Measurements from ENCODE around the gene MGAT4B. TPM values are rescaled to one million over a fixed set of nuclear protein-coding genes. Genes with fewer than 3 reads are reported as not detected.

Gene MGAT4B
- total and polyA plus RNA-seq, 2 of the 4 experiments (the other 2 are of a cell fraction) = 73.7 to 155 TPM

GRCh38 chr5:179817470-179817840, 10.8 kb upstream of the MGAT4B start:
- TF ChIP-seq BHLHE40 (IDR thresholded peaks at IDR 0.05; ENCODE audit: low read depth, low read length) (no peak), USF2 (IDR thresholded peaks at IDR 0.05; ENCODE audit: low read depth, low read length) (no peak), MAZ (IDR thresholded peaks at IDR 0.05; ENCODE audit: borderline replicate concordance, low read depth, low read length) (no peak), NFE2L2 (IDR thresholded peaks at IDR 0.05; ENCODE audit: low read depth, low read length) (no peak), FOS (IDR thresholded peaks at IDR 0.05; ENCODE audit: low read depth, low read length) (no peak), RCOR1 (IDR thresholded peaks at IDR 0.05; ENCODE audit: insufficient replicate concordance, low read length) (no peak), CEBPB (IDR thresholded peaks at IDR 0.05; ENCODE audit: low read depth, low read length) (no peak)
- dilution Hi-C loops (cut with HindIII; ENCODE audit: low sequenced_read_pairs, unreplicated experiment) = no loop called here
- intact Hi-C loops (cut with micrococcal nuclease) = no loop called here
- no TSS peak for BruUV-seq (replicated peaks)
- Histone ChIP-seq H4K5ac (ENCODE audit: low read depth, low read length) (no peak overlapping the region), H4K20me1 (ENCODE audit: insufficient read depth, low read length) (peaks cover 18% of the 10 kb centered on the region), H2BK15ac (ENCODE audit: low read depth, low read length) (no peak overlapping the region; the same call in 2 of the 3 replicates), H3K4me2 (ENCODE audit: low read depth, low read length) (no peak overlapping the region), H3K56ac (ENCODE audit: extremely low read depth, insufficient read depth, low read length) (no peak overlapping the region), H3K9me1 (ENCODE audit: insufficient read depth, low read length) (peaks cover 23% of the 10 kb centered on the region), H3K9me3 (ENCODE audit: control insufficient read depth, insufficient read depth, low read length) (no peaks in the 10 kb centered on the region), H4K91ac (ENCODE audit: insufficient read depth, low read depth, low read length) (no peak overlapping the region), H3K4me1 (ENCODE audit: control insufficient read depth, insufficient read depth, low read length) (peaks cover 23% of the 10 kb centered on the region), H2AFZ (replicated peaks; ENCODE audit: low read length, poor library complexity) (no peak overlapping the region), H3K9ac (ENCODE audit: low read depth, low read length) (no peak overlapping the region), H2AK5ac (ENCODE audit: low read depth, low read length) (no peak overlapping the region), H3K27me3 (ENCODE audit: control insufficient read depth, insufficient read depth, low read length) (no peaks in the 10 kb centered on the region), H2BK120ac (ENCODE audit: low read depth, low read length) (no peak overlapping the region), H3K4me3 (ENCODE audit: insufficient read depth, low read depth, low read length) (no peak overlapping the region), H4K8ac (ENCODE audit: low read depth in 2 of 2, low read length in 2 of 2) (no peak overlapping the region), H3K4ac (ENCODE audit: low read depth, low read length) (no peak overlapping the region), H3K14ac (replicated peaks; ENCODE audit: low read depth, low read length) (no peak overlapping the region), H3K23ac (ENCODE audit: low read depth, low read length) (no peak overlapping the region), H2BK20ac (ENCODE audit: low read depth, low read length) (no peak overlapping the region), H3K36me3 (ENCODE audit: control insufficient read depth, insufficient read depth, low read length) (peaks cover 15% of the 10 kb centered on the region), H2AK9ac (replicated peaks; ENCODE audit: low read depth, low read length, poor library complexity) (no peak overlapping the region), H3K27ac (ENCODE audit: insufficient read depth, low read length) (no peak overlapping the region), H2BK5ac (ENCODE audit: low read depth, low read length, poor library complexity, severe bottlenecking) (no peak overlapping the region), H3K79me1 (ENCODE audit: low read depth in 1 of 2, low read length in 2 of 2) (peaks cover 4 to 28% of the 10 kb centered on the region in 2 experiments), H3K18ac (ENCODE audit: low read depth, low read length) (no peak overlapping the region)
- ChIA-PET CTCF (no interaction called here), POLR2A (ENCODE audit: unreplicated experiment) (no interaction called here)
- ATAC-seq (ENCODE audit: low read depth) (no peak), DNase-seq (no peak)
- in situ Hi-C loops (cut with MboI; ENCODE audit: low sequenced_read_pairs) = no loop called here
- WGBS, 2 experiments (ENCODE audit: extremely low coverage in 2 of 2, insufficient read length in 1 of 2) = no CpG with 5 or more reads among the region's 8 CpGs

Data from IMR-90 (cell line).